Measurements from ENCODE around the gene RSPH1.
"Not testable (repeated sequence)": the region's sequence is repeated elsewhere in the genome, so short reads cannot be mapped to it uniquely, and the experiment has no call there.

RSPH1 gene

GRCh38 chr21:42480736-42481135, 15.3 kb downstream of the RSPH1 start:
- no peak for DNase-seq

- no peak for DNase-seq
These were observed 16.4 kb downstream of the RSPH1 start for GRCh38 chr21:42479582-42479981.

DNA sequence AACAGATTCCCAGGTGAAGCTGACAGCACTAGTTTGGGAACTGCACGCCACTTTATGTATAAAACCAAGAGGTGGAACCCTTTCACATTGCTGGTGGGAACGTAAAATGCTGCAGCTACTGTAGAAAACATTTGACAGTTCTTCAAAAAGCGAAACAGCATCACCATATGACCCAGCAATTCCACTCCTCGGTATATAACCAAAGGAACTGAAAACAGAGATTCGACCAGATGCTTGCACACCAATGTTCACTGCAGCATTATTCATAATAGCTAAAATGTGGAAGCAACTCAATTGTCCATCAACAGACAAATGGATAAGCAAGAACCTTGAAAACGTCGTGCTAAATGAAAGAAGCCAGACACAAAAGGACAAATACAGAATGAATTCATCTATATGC, 17.5 kb downstream of the RSPH1 start:
- no peak for DNase-seq

DNA sequence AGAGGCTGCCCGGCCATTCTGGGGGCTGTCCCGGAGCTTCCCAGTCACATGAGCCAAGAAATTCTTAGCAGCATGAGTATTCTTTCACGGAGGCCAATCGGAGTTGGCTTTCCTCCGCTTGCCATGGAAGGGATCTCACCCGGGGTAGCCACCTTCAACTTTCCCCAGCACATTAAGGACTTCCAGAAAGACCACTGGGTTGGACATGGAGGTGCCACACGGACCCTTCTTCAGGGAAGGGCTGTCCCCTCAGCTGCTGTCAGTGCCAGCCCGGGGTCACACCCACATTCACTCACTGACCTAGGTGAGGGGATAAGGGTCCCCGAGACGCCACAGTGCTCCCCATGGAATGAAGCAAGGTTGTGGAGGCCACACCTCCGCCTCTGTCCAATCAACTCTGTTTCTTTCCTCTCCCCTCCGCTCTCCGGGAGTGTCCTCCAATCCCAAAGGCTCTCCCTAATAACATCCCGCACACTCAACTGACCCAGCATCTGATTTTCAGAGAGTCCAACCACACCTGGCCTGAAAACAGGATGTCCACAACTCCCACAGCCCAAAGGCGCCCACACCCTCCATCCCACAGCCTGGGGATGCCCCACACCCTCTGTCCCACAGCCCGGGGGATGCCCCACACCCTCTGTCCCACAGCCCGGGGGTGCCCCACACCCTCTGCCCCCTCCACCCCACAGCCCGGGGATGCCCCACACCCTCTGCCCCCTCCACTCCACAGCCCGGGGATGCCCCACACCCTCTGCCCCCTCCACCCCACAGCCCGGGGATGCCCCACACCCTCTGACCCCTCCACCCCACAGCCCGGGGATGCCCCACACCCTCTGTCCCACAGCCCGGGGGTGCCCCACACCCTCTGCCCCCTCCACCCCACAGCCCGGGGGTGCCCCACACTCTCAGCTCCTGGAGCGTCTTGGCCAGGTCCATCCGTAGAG, 19.4 kb downstream of the RSPH1 start:
- DNase-seq, result no peak

DNA sequence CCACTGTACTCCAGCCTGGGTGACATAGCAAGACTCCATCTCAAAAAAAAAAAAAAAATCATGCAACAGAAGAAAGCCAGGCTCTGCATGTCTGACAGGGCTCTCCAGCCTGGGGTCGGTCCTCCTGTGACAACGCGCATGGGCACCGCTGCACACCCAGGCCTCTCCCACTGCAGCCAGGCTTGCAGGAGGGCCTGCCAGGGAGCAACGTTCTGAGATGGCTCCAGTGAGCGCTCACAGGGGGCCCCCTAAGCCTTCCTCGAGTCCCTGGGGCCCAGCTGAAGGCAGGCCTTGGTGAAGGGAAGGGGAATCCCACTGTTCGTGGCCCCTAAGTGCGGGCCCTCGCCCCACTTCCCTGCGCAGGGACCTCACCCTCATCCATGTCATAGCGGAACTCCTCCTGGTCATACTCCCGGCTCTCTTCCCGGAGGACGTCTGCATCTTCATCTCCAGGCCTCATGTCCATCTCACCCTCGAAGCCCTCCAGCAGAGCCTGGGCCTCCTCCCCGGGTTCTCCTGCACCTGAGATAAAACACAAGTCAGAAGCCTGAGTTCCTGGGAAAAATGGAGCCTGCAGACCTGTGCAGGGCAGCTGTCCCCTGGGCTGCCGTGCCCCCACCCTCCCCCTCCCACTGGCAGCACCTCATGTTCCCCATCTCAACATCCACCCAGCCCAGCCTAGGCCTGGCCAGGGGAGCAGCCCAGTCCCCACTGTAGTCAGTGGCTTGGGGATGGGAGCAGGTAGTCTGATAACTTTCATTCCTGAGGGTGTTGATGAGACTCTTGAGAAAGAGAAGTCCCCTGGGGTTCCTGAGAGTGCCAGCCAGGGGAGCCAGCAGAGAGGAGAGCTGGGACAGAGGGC, 20.3 kb downstream of the RSPH1 start:
- DNase-seq, result no peak

DNA sequence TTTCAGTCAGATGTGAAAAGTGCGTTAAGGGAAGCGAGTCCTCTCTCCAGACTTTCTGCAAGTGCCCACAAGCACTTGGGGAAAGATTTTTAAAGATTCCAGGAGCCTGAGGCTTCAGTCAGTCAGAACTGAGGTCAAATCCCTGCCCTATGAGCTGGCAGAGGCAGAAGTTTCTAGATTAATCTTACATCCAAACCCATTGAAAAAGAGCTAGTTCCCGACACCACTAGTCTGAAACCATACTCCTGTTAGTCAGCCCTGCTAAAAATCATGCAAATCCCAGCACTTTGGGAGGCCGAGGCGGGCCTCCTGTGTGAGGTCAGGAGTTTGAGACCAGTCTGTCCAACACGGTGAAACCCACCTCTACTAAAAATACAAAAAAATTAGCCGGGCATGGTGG, 21.0 kb downstream of the RSPH1 start:
- no peak for DNase-seq

DNA sequence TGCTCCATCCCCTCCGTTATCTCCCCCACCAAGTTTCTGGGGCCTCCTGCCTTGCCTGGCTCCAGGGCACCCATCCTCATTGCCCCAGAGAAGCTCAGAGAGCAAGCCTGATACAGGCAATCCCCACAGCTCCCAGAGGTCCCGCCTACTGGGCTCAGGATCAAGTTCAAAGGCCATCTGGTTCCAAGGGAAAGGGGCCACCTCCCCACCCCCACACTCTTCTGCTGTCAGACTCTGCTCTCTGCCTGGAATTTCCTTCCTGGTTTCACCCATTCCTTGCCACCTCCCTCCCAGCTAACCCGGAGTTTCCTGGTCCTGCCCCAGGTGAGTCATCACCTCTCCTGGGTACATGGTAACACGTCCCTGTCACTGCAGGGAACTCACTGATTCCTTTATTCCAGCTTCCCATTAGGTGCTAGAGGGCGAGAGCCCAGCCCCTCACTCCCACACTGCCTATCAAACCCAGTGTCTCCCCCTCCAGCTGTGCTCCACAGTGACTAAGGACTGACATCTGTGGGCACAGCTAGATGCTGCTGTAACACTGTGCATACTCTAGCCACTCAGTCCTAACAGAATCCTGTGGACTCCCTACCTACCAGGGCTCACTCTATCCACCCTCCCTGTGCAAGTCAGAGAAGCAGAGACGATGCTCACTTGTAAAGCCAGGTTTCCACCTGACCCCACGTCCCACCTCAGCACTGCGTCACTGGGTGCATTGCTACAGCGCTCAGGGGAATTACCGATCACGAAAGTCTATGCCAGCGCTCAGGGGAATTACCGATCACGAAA, 21.8 kb downstream of the RSPH1 start:
- DNase-seq, result no peak

DNA sequence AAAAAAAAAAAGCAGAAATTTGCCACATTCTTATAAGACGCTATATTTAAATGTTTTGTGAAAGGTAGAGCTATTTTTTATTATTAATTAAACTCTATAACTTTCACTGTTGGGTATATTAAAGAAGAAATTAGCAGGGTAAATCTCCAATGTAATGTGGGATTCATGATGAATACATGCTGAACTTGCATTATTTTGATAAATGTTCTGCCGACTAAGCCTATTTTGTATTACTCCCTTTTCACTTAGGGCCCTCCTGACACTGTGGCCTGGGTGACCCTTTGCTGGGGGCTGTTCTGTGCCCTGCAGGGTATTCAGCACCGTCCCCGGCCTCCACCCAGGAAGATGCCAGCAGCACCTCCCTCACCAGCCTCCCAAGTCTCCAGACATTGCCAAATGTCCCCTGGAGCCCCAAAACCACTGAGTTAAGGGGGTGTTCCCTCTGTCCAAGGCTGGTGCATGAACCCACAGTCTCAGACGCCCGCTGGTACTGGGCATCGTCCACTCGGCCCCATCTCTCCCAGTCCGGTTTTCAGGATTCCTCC, 22.5 kb downstream of the RSPH1 start:
- no peak for DNase-seq

GRCh38 chr21:42472521-42472920, 23.5 kb downstream of the RSPH1 start:
- no peak for DNase-seq

DNA sequence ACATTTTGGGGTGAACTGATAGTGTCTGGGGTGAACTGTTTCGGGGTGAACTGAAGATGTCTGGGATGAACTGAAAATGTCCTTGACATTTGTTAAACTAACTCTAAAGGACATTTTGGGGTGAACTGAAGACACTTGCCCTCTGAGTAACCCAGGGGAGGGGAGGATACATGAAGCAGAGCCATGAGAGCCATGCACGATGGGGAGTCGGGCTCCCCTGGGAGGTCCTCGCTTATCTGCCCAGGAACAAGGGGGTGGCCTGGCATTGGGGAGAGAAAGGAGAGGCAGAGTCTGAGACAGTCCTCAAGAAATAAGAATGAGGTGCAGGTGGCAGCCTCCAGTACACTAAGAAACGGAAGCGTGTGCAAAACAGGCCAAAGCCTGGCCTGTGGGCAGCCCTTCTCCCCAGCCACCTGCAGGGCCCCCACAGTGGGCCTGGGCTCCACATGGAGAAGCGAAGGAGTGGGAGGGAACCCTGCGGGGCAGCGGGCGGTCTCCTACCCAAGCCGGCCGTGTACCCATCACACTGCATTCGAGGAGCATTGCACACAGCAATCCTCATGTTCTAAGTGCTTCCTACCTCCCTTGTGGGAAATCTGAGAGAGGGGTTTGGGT, 24.2 kb downstream of the RSPH1 start:
- DNase-seq, result no peak

DNA sequence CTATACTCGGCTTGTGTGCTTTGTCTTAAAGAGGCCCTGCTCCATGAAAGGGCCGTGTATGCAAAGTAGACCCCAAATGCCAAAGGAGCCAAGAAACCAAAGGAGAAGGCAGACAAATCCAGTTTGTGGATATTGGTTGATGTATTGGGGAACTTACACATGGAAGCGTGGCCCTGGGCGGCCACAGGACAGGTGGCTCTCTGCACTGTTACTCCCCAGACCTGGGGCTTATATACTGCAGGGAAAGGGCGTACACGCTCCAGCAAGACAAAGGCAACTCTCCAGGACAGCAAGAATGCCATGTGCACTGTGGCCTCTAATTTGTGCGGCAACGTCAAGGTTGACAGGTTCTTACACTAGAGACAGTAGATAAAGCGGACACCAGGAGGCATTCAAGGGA, 24.8 kb downstream of the RSPH1 start:
- DNase-seq, result no peak

- not testable (repeated sequence) for DNase-seq
These were observed 26.3 kb downstream of the RSPH1 start for GRCh38 chr21:42469726-42470125.

DNA sequence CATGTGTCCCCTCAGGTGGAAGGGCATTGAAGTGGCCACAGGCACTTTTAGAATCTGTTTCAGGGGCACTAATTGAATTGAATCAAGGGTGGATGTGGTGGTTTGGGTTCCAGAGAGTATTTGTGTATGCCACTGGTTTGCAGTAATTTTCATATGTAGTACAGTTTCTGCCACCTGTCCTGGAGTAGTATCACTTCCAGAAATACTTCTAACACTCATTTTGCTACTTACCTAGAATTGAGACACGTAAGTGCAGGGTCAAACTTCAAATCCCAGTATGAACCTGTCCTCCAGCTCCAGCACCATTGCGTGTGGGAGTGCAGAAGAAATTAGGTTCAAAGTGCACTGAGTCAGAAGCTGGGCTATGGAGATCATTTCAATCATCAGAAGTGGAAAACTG, 26.8 kb downstream of the RSPH1 start:
- DNase-seq, result no peak

DNA sequence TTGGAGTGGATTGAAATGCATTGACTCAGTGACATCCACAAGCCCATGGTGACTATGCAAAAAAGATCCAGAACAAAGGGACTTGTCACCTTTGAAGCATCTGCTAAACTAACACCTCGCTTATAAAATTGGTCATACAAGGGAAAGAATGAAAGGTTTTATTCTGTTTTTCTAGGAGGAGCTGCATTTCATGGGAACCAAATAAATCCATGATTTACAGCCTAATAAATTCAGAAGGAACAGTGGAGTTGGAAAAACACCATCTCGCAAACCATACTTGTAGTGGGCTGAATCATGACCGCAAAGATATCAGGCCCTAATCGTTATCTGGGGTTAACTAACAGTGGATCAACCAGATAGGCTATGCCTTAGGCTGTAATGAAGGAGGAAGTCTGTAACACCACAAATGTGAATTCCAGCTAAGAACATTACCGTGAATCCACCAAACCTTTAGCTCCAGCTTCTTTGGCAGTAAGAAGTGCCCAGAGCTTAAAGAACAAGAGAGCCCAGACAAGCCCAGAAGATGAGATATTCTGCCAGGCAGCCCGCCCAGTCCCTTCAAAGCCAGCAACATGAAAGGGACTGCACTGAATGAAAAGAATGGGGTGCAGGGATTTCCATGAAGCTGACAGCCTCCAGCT, 27.4 kb downstream of the RSPH1 start:
- no peak for DNase-seq

DNA sequence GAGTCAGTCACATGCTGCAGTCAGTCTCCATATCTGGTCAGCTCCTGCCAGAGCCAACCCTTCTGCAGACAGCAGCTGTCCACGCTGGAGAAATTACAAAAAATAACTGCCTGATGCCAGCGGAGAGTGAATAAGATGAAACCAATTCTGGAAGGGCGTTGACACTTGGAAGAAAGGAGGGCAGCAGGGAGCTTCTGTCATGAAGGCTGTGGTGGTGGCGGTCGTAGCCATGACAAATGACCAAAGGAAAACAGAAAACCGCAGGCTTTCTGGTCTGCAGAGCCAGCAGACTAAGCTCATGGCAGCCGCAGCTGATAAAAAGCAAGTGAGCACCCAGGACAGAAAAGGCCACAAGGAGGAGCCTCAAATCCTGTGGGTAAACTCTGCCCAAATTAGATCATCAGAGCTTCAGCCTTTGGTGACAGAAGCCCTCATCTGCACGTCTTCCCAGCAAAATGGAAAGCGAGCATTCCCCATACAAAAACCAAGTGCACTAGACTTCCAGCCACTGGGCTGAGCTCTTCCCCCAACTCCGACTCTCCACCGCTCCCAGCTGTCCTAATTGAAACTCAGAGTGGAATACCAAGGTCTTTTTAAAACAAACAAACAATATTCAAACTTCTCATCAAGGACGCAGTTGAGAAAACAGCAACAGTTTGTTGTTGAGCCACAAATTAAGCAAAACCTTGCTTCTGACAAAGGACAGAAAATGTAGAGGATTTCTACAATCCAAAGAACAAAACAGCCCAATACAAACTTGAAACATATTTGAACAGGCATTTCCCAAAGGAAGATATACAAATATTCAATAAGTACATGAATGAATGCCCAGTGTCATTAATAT, 28.7 kb downstream of the RSPH1 start:
- DNase-seq, result peak; percentile 28

GRCh38 chr21:42466700-42467099, 29.3 kb downstream of the RSPH1 start:
- DNase-seq, result no peak

GRCh38 chr21:42465803-42466127, 30.3 kb downstream of the RSPH1 start:
- DNase-seq, result no peak

DNA sequence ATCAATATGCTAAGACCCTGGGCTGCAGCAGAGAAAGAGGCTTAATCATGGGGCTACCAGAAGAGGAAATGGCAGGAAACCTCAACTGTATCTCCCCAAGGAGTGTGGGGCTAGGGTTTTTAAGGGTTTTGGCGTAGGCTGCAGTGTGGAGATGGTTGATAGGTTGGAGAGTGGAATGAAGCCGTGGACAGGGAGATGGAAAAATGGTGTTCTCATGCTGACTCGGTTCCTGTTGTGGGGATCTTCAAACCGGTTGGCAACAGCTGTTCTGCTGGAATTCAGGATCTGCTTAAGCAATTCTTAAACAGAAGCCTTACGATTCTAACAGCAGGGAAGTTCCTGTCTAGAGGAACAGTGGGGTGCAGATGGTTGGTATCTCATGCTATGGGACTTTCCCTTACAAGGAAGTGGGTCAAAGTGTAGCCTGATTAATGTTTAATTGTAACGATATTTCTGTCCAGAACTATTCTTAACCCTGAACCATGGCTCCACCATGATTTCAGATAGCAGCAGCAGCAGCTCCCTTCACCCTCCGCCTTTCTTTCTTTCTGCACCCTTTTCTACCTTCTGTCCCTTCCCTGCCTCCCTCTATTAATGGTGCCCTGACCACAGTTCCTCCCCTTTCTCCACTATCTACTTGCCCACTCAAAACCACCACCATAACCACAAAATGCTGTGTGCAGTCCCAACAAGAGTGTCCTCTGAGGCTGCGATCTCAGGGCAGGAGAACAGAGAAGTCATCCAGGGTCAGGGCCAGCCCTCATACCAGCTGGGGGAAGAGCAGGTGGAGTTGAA, 30.8 kb downstream of the RSPH1 start:
- peak; percentile 19 for DNase-seq

DNA sequence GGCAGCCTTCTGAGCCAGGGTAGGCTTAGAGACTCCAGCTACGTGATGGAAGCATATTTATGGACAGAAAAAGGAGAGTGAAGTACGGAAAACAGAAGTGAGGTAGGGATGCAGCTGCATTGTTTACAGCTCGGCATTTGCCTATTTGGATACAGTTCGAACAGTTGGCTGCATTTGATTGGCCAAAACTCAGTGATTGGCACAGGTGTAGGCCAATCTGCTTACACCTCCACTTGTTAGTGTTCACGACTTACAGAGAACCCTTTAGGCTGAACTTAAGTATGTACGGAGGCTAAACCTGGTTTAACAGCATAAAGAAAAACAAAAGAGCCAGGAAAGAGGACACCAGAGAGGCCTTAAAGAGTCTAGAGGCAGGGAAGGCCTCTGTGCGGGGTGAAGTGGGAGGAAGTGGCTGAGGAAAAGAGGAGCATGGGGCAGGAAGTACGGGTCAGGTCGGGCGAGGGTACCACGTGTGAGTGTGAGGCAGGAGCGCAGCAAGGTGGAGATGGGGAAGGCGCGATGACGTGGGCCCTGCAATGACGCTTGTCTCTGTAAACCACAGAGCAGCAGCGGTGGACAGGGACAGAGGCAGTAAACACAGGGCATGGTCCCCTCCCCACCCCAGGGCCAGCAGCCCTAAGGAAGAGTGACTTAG, 32.0 kb downstream of the RSPH1 start:
- peak; percentile 85 for DNase-seq

All from CD4-positive, alpha-beta T cell treated with Interleukin-21 for 1 hour (primary cell).